ENCODE results near the gene DISP1. TPM values are rescaled to one million over a fixed set of nuclear protein-coding genes. Genes with fewer than 3 reads are reported as not detected.

DISP1 gene
- total RNA-seq, 4 donors from 2014 or later: 10.1 to 59.9 (median 18.4) TPM

GRCh38 chr1:222811671-222812070 lies 3.2 kb upstream of the DISP1 start:
- TF ChIP-seq, protein P1, sequence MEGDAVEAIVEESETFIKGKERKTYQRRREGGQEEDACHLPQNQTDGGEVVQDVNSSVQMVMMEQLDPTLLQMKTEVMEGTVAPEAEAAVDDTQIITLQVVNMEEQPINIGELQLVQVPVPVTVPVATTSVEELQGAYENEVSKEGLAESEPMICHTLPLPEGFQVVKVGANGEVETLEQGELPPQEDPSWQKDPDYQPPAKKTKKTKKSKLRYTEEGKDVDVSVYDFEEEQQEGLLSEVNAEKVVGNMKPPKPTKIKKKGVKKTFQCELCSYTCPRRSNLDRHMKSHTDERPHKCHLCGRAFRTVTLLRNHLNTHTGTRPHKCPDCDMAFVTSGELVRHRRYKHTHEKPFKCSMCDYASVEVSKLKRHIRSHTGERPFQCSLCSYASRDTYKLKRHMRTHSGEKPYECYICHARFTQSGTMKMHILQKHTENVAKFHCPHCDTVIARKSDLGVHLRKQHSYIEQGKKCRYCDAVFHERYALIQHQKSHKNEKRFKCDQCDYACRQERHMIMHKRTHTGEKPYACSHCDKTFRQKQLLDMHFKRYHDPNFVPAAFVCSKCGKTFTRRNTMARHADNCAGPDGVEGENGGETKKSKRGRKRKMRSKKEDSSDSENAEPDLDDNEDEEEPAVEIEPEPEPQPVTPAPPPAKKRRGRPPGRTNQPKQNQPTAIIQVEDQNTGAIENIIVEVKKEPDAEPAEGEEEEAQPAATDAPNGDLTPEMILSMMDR (IDR thresholded peaks at IDR 0.05): no peak
- DNase-seq (ENCODE audit: low spot score) (no peak), ATAC-seq (ENCODE audit: low FRiP score) (no peak)

DNA sequence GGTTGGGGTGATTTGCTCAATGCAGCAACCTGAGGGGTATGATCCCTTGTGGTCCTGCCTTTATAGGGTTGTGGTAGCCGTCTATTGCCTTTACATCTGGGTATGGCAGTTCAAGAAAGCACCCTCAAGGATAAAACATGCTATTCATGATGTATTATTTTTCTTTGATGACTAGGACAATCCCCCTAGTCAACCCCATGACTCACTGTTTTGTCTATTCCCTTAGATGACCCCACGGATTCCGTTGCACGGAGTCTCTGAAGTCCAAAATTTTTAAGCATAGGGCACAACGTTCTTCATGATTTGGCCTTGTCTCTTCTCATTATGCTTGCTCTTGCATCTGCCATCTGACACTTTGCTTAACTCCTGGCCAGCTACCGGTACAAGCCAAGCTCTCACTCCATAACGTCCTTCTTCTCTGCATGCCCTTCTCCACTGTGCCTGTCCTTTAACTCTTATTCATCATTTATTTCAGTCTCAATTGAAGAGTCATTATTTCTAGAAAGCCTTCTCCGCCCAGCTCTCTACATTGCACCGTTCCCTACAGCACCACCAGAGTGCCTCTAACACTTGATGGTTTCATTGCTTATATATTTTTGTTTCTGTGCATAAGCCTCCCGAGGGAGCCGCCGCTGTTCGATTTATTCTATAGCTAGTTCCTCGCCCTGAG lies 838 bp upstream of the DISP1 start:
- DNase-seq (ENCODE audit: low spot score): no peak

DNA sequence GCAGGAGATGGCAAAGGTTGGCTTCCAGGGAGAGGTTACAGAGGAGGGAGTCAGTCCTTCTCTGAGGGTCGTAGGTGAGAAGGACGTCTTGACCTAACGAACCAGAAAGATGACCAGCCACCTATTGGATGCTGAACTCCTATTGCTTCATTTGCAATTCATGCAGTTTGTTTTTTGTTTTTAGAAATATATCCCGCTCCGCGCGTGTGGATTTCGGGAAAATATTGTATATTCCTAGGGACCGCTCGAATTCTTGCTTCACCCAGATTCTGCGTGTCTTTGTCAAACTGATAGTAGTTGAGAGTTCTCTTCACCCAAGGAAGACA lies 564 bp downstream of the DISP1 start:
- TF ChIP-seq, protein P1 (IDR thresholded peaks at IDR 0.05): no peak
- ATAC-seq (ENCODE audit: low FRiP score): no peak
- no peak for DNase-seq (ENCODE audit: low spot score)

More for the DNA sequence above, 838 bp upstream of the DISP1 start:
- TF ChIP-seq, protein P1 (IDR thresholded peaks at IDR 0.05): no peak
- ATAC-seq (ENCODE audit: low FRiP score): no peak

DNA sequence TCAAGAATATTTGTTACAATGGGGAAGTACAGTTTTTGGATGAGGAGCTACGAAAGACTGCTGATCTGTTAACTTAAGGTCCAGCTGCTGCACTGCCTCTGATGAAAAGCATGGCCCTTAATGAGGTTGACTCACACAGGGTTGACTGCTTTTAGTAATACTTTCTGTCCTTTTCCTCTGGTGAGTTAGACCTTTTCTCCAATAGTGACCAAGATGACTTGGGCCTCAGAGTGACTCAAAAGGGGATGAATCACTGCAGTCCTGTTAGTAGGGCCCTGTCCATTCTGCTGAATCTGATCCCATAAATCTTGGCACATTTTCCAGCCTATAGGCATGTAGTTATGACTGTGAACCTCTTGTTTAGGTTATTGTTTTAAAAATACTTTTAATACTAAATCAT lies 2.7 kb downstream of the DISP1 start:
- ATAC-seq (ENCODE audit: low FRiP score) (peak; percentile 84), DNase-seq (ENCODE audit: low spot score) (no peak)
- TF ChIP-seq, protein P1 (IDR thresholded peaks at IDR 0.05): no peak

DNA sequence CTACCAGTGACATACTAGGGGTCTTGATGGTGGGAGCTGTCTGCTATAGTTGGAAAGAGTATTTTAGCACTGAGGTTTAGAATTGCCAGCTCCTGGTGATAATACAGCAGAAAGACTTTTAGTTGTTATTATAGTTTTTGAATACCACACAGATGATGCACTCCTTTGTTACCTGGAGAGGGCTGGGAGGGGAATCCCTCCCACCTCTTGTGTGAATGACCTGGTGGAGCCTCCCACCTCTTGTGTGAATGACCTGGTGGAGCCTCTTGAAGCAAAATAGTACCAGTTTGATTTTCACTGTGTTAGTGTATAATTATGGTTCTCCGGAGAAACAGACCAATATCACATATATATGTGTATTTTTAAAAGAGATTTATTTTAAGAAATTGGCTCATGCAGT lies 3.3 kb downstream of the DISP1 start:
- DNase-seq (ENCODE audit: low spot score): no peak
- no peak for ATAC-seq (ENCODE audit: low FRiP score)
- TF ChIP-seq, protein P1 (IDR thresholded peaks at IDR 0.05): no peak

- no peak for ATAC-seq (ENCODE audit: low FRiP score)
- no peak for DNase-seq (ENCODE audit: low spot score)
- TF ChIP-seq, protein P1 (IDR thresholded peaks at IDR 0.05): no peak
Observed at GRCh38 chr1:222820171-222820712, 5.4 kb downstream of the DISP1 start.

DNA sequence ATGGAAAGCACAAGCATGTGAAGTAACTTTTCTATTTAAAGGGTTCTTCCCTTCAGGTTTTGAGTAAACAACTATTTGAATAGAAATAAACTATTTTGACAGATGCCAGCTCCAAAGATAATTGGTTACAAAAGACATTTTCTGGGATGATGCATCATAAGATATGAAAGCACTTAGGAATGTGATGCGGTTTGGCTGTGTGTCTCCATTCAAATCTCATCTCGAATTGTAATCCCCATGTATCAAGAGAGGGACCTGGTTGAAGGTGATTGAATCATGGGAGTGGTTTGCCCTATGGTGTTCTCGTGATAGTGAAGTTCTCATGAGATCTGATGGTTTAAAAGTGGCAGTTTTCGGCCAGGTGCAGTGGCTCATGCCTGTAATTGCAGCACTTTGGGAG lies 6.4 kb downstream of the DISP1 start:
- no peak for ATAC-seq (ENCODE audit: low FRiP score)
- TF ChIP-seq, protein P1 (IDR thresholded peaks at IDR 0.05): no peak

More for the DNA sequence above, 6.4 kb downstream of the DISP1 start:
- no peak for DNase-seq (ENCODE audit: low spot score)
